GM18870 (cell line): ENCODE results near the gene UNC45A.
"Not testable (repeated sequence)": the region's sequence is repeated elsewhere in the genome, so short reads cannot be mapped to it uniquely, and the experiment has no call there.

Source experiments
- ATAC-seq: cut with Tn5 transposase; IDR thresholded peaks from one replicate; pipeline ENCODE4 v1.9.1; 2021; ENCODE audit warnings: moderate library complexity; ENCODE audit not compliant: unreplicated experiment

Gene UNC45A

DNA sequence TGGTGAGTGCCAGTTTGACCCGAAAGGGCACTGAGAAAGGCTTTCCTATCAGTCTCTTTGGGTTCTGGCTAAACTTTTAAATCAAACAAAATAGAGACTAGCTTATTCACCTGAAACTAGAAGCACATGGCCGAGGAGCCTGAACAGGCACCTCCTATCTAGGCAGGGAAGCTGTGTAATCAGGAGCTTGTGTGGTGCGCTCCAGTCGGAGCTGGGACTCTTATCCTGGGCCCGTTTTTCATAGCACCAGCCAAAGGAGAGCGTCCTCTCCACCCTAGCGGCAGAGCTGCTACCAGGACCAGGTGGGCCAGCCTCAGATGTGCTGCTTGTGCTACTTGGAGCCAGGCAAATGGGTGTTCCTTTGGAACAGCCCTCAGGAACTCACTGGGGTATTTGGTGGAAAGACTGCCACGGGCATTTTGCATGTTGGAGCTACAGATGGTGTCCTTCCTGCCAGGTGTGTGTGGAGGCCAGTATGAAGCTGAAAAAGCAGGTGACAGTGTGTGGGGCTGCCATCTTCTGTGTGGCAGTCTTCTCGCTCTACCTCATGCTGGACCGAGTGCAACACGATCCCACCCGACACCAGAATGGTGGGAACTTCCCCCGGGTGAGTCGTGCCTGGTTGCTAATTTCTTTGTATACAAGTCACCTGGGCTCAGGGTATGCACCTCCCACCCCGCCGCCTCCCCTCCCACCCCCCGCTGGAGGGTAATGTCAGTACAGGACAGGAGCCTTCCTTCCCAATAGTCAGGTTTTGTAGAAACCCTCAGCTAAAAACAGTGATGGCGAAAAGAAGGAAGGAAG lies 31.1 kb upstream of the UNC45A start:
- no peak for ATAC-seq

DNA sequence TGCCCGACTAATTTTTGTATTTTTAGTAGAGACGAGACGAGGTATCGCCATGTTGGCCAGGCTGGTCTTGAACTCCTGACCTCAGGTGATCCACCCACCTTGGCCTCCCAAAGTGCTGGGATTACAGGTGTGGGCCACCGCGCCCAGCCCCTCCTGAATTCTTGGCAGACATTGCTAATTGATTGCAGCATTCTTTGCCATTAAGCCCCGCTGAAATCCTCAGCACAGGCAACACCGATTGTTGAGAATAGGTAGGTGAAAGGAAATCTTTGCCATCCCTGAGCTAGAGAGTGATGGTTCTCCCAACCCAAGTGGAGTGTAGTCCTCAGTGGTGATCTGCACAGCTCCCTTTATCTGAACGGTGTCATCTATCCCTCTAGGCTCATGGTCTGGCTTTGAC lies 30.3 kb upstream of the UNC45A start:
- no peak for ATAC-seq

DNA sequence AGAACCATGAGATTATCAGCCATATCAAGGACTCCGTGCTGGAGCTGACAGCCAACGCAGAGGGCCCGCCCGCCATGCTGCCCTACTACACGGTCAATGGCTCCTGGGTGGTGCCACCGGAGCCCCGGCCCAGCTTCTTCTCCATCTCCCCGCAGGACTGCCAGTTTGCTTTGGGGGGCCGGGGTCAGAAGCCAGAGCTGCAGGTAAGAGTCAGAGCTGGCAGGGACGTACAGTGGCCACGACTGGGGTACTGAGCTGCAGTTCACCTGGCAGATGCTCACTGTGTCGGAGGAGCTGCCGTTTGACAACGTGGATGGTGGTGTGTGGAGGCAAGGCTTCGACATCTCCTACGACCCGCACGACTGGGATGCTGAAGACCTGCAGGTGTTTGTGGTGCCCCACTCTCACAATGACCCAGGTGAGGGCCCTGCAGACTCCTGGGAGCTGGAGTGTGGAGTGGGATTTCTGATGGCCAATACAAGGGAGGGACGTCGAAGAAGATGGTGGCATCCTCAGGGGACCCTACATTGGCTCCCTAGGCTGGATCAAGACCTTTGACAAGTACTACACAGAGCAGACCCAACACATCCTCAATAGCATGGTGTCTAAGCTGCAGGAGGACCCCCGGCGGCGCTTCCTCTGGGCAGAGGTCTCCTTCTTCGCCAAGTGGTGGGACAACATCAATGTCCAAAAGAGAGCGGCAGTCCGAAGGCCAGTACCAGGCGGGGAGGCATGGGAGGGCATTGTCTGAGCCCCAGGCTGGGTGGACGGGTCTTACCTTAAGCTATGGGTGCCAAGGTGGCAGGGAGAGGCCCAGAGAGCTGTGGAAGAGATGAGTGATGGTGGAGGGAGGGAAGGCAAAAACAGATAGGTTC lies 29.5 kb upstream of the UNC45A start:
- ATAC-seq, result no peak

DNA sequence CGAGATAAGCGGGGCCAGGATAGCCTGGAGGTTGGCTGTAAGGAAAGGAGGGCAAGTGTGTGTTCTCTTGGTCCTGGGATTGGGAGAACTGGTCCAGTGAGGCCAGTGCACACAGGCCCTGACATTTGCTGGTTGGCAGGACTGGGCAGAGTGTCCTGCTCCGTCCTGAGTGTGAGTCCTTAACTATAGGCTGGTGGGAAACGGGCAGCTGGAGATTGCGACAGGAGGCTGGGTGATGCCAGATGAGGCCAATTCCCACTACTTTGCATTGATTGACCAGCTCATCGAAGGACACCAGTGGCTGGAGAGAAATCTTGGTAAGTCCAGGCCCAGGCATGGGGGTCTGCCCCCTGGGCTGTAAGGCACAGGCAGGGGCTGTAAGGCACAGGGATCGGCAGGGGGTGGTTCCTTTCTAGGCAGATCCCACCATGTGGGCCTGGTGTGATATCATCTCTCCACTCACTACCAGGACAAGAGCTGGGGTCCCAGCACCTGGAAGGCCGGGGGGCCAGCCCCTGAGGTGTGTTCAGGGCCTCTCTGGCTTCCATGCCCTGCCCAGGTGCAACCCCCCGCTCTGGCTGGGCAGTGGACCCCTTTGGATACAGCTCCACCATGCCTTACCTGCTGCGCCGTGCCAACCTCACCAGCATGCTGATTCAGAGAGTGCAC lies 28.8 kb upstream of the UNC45A start:
- ATAC-seq, result no peak

DNA sequence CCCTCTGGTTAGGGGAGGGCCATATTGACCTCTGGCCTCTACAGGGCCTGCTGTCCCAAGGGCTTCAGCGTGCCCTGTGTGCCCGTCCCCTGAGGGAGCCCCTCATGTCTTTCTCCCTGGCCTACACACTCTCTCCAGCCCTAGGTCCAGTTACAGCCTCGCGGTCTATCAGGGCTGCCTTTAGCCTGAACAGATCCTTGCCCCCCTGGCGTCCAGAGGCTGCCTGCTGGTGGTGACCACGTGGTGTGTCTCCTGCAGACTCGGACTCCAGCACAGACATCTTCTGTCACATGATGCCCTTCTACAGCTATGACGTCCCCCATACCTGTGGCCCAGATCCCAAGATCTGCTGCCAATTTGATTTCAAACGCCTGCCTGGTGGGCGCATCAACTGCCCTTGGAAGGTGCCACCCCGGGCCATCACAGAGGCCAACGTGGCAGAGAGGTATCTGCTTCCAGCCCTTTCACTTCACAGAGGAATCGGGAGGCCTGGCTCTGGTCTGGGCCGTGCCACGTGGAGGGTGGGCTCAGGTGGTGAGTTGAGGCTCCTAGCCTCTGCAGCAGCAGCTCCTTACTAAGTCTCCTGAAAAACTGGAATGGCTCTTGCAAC lies 27.9 kb upstream of the UNC45A start:
- no peak for ATAC-seq

DNA sequence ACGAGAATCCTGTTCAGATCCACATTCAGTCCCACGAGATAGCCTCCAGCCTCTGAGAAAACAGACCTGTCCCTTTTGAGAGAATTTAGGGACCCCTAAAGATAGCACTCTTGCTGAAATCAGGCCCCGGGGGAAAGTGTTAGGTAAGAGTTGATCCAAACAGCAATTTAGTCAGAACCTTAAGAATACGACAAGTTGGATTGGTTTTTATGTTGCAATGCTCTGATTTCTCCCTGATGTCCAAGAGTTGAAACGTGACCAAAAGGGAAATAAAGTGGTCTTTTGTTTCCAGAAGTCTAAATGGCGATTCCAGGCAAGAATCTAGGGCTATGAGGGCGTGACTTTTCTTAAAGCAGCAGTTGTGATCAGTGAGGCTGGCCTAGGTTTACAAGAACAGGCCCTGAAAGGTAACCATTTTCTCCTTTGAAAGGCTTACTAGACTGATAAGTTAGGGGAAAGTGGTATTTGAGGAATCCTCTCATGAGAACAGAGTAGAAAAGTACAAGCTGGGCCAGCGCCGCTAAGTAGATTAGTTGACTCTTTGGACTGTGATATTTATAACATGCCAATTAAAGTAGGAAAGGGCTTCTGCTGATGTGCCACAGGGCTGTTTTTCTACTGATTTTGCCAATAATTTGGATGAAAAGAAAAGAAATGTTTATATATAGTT lies 27.1 kb upstream of the UNC45A start:
- ATAC-seq, result no peak

DNA sequence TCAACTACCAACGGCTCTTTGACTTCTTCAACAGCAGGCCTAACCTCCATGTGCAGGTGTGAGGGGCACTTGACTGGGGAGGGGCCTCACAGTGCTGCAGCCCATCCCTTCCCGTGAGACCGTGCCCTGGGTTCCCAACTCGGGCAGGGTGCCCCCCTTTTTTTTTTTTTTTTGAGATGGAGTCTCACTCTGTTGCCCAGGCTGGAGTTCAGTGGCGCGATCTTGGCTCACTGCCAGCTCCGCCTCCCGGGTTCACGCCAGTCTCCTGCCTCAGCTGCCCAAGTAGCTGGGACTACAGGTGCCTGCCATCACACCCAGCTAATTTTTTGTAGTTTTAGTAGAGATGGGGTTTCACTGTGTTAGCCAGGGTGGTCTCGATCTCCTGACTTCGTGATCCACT lies 25.6 kb upstream of the UNC45A start:
- not testable (repeated sequence) for ATAC-seq

DNA sequence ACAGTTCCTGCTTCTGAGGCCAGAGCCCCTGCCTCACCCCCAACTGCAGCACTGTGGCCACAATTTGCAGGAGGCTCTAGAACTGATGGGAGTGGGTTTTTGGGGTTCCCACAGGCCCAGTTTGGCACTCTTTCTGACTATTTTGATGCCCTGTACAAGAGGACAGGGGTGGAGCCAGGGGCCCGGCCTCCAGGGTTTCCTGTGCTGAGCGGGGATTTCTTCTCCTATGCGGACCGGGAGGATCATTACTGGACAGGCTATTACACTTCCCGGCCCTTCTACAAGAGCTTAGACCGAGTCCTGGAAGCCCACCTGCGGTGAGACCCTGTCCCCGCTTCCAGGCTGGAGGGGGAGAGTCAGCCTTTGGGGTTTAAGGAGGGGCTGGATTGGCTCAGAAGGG lies 25.1 kb upstream of the UNC45A start:
- ATAC-seq, result no peak

DNA sequence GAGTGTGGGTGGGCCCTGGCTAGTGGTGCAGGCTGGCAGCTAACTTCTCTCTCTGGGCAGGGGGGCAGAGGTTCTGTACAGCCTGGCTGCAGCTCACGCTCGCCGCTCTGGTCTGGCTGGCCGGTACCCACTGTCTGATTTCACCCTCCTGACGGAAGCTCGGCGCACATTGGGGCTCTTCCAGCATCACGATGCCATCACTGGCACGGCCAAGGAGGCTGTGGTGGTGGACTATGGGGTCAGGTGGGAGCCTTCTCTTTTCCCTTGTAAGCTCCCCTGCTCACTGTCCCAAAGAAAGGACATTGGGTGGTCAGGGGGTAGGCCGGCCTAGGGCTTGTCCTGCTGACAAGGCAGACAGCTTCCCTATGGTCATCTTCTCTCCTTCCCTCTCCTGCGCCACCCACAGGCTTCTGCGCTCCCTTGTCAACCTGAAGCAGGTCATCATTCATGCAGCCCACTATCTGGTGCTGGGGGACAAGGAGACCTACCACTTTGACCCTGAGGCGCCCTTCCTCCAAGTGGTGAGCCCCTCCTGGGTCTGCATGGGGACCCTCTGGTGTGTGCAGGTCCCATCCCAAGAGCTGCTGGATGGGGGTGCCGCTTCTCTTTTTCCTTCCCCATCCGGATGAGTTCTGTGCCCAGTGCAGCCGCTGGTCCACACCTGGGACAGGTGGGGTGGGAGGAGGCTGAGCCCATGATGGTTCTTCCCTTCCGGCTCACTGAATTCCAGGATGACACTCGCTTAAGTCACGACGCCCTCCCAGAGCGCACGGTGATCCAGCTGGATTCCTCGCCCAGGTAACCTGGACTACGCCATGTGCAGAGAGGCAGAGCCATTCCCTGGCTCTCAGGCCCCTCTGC lies 24.4 kb upstream of the UNC45A start:
- no peak for ATAC-seq

DNA sequence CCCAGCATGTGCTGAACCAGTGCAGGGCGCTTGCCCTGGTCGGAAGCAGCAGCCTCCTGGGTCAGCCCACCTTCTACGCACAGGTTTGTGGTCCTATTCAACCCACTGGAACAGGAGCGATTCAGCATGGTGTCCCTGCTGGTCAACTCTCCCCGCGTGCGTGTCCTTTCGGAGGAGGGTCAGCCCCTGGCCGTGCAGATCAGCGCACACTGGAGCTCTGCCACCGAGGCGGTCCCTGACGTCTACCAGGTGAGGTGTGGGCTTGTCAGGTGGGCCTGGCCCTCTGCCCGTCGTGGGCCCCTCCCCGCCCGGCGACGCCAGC lies 23.8 kb upstream of the UNC45A start:
- no peak for ATAC-seq

DNA sequence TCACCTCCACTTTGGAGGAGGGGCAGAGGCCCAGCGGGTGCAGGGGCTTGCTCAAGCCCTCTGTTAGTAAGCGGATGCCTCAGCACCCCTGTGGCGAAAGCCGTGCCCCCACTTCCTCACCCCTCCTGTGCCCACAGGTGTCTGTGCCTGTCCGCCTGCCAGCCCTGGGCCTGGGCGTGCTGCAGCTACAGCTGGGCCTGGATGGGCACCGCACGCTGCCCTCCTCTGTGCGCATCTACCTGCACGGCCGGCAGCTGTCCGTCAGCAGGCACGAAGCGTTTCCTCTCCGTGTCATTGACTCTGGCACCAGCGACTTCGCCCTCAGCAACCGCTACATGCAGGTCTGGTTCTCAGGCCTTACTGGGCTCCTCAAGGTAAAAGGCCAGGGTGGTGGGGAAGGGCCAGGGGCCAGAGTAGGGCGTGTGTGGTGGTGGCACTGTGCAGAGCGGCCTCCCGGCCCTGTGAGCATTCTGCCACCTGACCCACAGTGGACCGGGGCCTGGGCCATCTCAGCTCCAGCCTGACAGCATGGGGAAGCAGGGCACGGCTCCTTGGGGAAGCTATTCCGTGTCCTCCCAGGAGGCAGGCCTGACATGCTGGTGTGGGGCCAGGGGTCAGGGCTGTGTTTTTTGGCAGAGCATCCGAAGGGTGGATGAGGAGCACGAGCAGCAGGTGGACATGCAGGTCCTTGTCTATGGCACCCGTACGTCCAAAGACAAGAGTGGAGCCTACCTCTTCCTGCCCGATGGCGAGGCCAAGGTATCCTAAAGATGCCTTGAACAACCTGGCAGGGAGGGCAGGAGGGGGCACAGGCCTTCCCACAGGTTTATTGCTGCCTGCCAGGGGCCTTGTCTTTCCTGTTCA lies 22.9 kb upstream of the UNC45A start:
- no peak for ATAC-seq

DNA sequence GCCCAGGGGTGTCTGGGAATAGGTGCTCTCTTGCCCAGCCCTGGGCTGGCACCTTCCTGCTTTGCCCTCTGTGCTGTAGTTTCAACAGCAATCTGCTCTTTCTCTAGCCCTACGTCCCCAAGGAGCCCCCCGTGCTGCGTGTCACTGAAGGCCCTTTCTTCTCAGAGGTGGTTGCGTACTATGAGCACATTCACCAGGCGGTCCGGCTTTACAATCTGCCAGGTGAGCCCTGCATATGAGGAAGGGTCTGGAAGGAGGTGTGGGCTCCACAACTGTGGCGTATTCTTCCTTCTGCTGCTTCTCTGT lies 22.4 kb upstream of the UNC45A start:
- ATAC-seq, result no peak

DNA sequence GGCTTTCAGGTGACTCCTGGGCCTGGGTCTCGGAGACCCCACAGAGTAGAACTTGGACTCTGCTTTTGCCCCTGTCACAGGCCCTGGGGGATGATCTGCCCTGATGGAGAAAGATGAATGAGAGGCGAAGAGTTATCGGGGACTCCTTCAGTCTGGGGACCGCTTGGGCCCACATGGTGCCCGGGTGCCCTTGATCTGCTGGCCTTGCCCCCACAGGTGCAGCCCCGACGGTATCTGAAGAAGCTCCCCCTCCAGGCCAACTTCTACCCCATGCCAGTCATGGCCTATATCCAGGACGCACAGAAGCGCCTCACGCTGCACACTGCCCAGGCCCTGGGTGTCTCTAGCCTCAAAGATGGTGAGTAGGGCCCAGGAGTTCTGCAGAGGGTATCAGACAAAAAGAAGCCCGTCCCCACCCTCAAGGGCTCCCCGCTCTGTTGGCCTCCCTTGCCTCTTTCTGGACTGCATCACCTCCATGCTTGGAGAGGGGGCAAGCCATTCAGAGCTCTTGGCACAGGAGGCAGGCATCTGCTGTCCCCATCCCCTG lies 21.6 kb upstream of the UNC45A start:
- ATAC-seq, result no peak

DNA sequence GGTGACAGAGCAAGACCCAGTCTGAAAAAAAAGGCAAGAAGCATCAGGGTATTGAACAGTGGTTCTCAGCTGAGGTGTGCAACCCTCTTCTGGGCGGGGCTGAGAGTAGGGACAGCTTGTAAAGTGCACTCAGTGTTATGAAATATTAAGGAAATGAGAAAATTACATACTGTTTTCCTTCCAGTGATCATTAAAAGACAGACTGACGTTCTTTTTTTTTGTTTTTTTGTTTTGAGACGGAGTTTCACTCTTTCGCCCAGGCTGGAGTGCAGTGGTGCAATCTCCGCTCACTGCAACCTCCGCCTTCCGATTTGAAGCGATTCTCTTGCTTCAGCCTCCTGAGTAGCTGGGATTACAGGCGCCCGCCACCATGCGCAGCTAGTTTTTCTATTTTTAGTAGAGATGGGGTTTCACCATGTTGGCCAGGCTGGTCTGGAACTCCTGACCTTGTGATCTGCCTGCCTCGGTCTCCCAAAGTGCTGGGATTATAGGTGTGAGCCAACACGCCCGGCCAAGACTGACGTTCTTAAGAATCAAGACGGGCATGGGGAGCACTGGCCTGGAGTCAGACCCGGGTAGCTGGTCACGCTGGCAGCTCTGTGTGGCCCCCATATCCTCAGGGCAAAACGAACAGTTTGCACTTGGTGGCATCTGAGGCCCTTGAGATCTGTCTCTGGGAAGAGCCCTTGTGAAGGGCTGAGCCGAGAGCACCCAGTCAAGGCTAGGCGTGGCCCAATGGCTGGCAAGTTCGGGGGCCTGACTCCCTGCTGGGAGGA lies 20.6 kb upstream of the UNC45A start:
- no peak for ATAC-seq

DNA sequence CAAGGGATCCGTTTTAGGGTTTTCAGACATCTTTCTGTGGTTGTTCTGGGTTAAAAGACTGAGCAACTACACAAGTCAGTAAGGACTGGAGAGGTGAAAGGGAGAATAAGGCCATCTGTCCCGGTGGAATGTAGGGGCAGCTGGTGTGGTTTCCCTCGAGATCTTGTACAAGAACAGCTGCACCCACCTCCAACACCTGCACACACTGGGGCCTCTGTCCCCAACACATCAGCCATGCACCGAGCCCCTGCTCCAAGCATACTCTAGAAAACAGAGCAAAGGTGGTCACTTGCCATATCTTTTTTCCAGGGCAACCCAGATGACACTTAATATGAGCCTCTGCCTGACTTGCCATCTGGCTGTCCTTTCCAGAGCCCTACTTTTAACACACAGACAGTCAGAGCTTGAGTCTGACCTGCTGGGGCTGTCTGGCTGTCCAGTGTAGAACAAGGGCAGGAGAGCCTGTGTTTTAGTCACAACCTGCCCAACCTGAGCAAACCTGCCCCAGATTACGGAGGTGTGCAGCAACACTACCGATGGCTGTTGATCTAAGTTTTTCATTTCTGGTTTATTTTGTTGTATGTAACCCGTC lies 19.8 kb upstream of the UNC45A start:
- ATAC-seq, result no peak

DNA sequence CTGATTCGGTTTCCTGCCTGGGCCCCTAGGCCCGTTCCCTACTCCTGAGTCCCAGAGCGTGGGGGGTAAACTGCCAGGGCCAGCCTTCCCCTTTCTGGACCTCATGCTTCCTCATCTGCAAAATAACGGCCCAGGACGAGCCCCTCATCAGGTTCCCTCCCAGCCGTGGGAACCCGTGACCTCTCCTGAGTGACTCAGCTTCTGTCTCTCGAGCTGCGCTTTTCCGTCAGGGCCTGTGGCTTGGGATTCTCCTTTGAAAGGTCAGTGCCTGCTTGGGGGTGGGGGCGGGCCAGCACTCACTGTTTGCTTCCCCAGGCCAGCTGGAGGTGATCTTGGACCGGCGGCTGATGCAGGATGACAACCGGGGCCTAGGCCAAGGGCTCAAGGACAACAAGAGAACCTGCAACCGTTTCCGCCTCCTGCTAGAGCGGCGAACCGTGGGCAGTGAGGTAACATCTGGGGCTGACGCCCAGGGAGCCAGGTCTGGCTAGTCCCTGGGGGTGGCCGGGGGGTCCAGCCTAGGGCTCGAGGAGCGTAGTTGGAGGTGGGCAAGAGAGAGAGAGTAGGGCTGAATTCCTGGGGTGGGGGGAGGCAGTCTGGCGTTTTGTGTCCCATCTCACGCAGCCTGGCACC lies 19.2 kb upstream of the UNC45A start:
- ATAC-seq, result no peak

DNA sequence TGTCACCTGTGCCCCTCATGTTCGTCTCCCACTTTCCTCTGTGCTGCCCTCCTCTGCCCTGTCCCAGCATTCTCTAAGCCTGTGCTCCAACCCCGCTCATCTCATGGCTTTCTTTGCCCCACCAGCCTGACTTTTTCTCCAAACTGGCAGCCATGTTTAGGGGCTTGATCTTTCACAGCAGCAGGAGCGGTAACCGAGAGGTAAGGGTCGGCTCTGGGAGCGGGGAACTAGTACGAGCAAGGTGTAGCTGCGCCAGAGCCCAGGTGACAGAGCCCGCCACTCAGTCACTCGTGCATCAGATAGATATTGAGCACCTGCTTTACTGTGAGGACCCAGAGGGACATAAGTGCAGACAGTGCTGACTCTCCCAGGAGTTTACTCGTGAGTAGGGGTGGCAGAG lies 18.6 kb upstream of the UNC45A start:
- no peak for ATAC-seq
